Measurements from ENCODE around the gene GABARAPL2. TPM values are rescaled to one million over a fixed set of nuclear protein-coding genes. Genes with fewer than 3 reads are reported as not detected.

The GABARAPL2 gene
- total RNA-seq, 1 donor from 2014 or later = 79.0 TPM

DNA sequence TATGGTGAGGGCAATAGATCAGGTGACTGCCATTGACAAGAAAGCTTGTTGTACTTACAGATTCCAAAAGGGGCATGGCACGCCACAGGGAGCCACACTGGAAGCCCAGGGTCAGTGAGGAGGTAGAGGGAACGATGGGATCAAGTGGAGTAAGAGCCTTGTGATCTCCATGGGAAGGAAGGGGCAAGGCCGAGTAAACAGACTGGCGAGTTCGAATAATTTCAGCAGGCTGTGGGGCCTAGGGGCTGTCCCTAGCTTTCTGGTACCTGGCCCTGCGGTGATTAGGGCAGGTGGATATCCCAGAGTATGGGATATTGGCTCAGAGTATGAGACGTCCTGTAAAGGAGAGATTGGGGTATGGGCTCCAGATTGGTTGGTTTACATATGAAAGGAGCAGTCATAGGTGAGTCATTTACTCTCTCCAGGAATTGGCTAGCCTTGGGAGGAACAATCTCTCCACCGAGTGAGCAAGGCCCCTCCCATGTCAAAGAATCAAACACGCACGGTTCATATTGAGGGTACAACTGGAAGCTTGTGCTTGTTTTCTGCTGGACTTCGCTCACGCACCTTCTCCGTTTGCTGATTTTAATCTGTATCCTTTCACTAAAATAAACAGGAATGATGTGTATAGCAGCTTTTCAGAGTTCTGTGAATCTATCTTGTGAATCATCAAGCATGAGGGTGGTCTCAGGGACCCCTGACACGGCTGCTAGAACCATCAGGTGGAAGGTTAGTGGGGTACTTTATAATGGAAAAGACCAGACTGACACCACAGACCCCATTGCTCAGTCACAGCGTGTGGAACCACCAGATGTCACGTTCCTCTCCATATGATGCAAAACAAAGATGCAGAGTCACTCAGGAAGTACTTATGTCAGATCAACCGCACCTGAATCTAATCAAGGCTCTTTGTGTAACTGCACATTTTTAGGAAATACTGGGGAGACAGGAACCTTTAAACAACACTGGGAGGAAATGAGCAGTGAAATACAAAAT is 27.9 kb downstream of the GABARAPL2 start:
- H3K36me3 Mint-ChIP-seq (ENCODE audit: insufficient read depth) = peaks cover 15% of the 10 kb centered on the region
- peaks cover 4% of the 10 kb centered on the region for H3K4me1 Mint-ChIP-seq (ENCODE audit: low read depth)
- TF ChIP-seq, protein P1, sequence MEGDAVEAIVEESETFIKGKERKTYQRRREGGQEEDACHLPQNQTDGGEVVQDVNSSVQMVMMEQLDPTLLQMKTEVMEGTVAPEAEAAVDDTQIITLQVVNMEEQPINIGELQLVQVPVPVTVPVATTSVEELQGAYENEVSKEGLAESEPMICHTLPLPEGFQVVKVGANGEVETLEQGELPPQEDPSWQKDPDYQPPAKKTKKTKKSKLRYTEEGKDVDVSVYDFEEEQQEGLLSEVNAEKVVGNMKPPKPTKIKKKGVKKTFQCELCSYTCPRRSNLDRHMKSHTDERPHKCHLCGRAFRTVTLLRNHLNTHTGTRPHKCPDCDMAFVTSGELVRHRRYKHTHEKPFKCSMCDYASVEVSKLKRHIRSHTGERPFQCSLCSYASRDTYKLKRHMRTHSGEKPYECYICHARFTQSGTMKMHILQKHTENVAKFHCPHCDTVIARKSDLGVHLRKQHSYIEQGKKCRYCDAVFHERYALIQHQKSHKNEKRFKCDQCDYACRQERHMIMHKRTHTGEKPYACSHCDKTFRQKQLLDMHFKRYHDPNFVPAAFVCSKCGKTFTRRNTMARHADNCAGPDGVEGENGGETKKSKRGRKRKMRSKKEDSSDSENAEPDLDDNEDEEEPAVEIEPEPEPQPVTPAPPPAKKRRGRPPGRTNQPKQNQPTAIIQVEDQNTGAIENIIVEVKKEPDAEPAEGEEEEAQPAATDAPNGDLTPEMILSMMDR (IDR thresholded peaks at IDR 0.05; ENCODE audit: unreplicated experiment) = no peak
- no peak for DNase-seq (ENCODE audit: low spot score, unreplicated experiment)
- H3K9me3 Mint-ChIP-seq (ENCODE audit: low read depth) = peaks cover 3% of the 10 kb centered on the region
- H3K27me3 Mint-ChIP-seq = no peaks in the 10 kb centered on the region
- H3K27ac Mint-ChIP-seq = peak overlapping the region; percentile 80
- no peak overlapping the region for H3K4me3 Mint-ChIP-seq (ENCODE audit: low read depth)

DNA sequence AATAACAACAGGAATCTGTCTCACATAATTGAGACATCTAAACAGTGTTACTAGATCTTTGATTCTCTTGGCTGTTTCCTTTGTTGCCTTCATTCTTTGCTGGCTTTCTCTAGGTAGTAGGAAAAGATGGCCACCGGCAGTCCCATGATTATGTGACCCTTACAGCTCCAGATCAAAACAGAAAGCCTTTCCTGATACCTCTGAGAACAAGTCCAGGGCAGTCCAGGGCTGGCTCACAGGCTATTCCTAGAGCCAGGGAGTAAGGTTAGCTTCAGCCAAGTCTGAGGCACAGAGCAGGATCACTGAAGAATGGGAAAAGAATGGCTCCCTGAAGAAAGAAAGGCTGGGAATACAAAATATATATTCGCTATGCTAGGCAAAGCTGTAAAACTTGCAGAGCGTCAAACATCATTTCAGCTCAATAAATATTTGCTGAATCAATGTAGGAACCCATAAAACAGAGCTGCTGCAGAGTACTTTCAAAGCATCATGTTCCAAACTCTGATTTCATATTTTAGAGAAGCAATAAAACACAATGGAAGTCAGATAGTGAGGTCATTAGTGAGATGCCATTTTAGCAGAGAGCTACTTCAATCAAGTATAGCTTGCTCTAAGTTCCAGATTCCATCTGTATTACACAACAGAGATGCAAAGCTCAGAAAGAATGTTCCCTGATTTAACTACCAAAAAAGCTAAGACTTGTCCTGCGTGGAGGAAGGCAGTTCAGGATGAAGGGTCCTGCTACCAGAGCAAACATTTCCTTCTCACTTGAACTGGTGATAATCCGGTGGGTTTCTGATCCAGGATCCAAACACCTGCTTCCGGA is 33.5 kb downstream of the GABARAPL2 start:
- Mint-ChIP-seq H3K27ac (peak overlapping the region; percentile 92), H3K4me1 (ENCODE audit: low read depth) (no peaks in the 10 kb centered on the region), H3K4me3 (ENCODE audit: low read depth) (no peak overlapping the region), H3K27me3 (no peaks in the 10 kb centered on the region), H3K36me3 (ENCODE audit: insufficient read depth) (peaks cover 41% of the 10 kb centered on the region), H3K9me3 (ENCODE audit: low read depth) (peaks cover 3% of the 10 kb centered on the region)
- TF ChIP-seq, protein P1 (IDR thresholded peaks at IDR 0.05; ENCODE audit: unreplicated experiment) = no peak
- no peak for DNase-seq (ENCODE audit: low spot score, unreplicated experiment)

DNA sequence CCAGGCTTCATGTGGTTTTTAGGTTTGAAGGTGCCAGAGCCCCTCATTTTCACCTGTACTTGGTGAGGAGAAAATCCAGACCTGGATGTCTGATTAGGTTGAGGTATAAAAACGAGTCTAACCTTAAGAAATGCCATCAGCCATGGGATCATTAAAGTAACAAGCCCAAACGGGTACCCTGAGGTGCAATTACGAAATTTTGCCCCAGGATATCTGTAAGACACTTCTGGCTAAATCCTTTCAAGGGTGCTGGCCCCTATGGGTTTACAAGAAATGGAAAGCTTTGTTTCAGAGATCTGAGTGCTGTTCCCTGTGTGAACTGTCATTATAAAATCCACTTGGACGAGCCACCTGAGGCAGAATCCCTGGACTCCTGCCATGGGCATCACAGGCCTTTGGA is 37.1 kb downstream of the GABARAPL2 start:
- no peak for DNase-seq (ENCODE audit: low spot score, unreplicated experiment)
- H3K27me3 Mint-ChIP-seq = no peaks in the 10 kb centered on the region
- TF ChIP-seq, protein P1 (IDR thresholded peaks at IDR 0.05; ENCODE audit: unreplicated experiment) = no peak
- H3K9me3 Mint-ChIP-seq (ENCODE audit: low read depth) = no peaks in the 10 kb centered on the region
- H3K27ac Mint-ChIP-seq = no peak overlapping the region
- H3K4me1 Mint-ChIP-seq (ENCODE audit: low read depth) = no peaks in the 10 kb centered on the region
- peaks cover 34% of the 10 kb centered on the region for H3K36me3 Mint-ChIP-seq (ENCODE audit: insufficient read depth)
- no peak overlapping the region for H3K4me3 Mint-ChIP-seq (ENCODE audit: low read depth)

DNA sequence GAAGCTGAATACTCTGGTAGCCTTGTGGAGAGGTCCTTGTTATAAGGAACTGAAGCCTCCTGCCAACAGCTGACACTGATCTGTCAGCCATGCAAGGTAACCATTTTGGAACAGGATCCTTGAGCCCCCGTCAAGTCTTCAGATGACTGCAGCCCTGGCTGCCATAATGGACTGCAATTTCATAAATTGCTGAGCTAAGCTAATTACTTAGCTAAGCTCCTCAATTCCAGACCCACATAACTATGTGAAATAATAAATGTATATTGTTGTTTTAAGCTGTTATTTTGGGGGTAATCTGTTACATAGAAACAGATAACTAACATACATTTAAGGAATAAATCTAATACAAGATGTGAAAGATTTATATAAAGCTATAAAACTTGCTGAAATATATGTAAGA is 40.3 kb downstream of the GABARAPL2 start:
- Mint-ChIP-seq H3K27ac (no peak overlapping the region), H3K9me3 (ENCODE audit: low read depth) (no peaks in the 10 kb centered on the region), H3K36me3 (ENCODE audit: insufficient read depth) (peaks cover 27% of the 10 kb centered on the region), H3K27me3 (no peaks in the 10 kb centered on the region), H3K4me3 (ENCODE audit: low read depth) (no peak overlapping the region), H3K4me1 (ENCODE audit: low read depth) (no peaks in the 10 kb centered on the region)
- DNase-seq (ENCODE audit: low spot score, unreplicated experiment) = no peak
- TF ChIP-seq, protein P1 (IDR thresholded peaks at IDR 0.05; ENCODE audit: unreplicated experiment) = no peak
